Epithelial cell of esophagus (primary cell): Measurements from ENCODE around the gene PIGU.
A peak's percentile ranks its signal among the peaks of the same experiment; 100 is the strongest.

Source experiments
- DNase-seq: peaks from one replicate; pipeline ENCODE4 v3.0.0; 2010; ENCODE audit warnings: low read depth
- H3K4me3 ChIP-seq: 2 replicates; pipeline ENCODE4 v1.5.1; 2011; ENCODE audit warnings: mild to moderate bottlenecking, low read length, control low read depth
- CTCF ChIP-seq: IDR thresholded peaks from 2 replicates; pipeline ENCODE4 v1.5.1; 2011; ENCODE audit warnings: low read depth, mild to moderate bottlenecking, low read length, control low read depth, inconsistent platforms; ENCODE audit not compliant: insufficient read depth; ENCODE audit errors: missing control alignments

The PIGU gene

GRCh38 chr20:34638039-34638292, 38.9 kb downstream of the PIGU start:
- TF ChIP-seq CTCF: no peak
- H3K4me3 ChIP-seq: no peak overlapping the region
- no peak for DNase-seq

- TF ChIP-seq CTCF: no peak
- no peak overlapping the region for H3K4me3 ChIP-seq
- DNase-seq: peak; percentile 60
Measured at GRCh38 chr20:34637245-34638038, 39.5 kb downstream of the PIGU start.

GRCh38 chr20:34636648-34637047, 40.2 kb downstream of the PIGU start:
- DNase-seq: no peak
- H3K4me3 ChIP-seq: no peak overlapping the region
- no peak for TF ChIP-seq CTCF

GRCh38 chr20:34634392-34634791, 42.5 kb downstream of the PIGU start:
- TF ChIP-seq CTCF: no peak
- no peak overlapping the region for H3K4me3 ChIP-seq
- DNase-seq: no peak

GRCh38 chr20:34632870-34633452, 43.9 kb downstream of the PIGU start:
- TF ChIP-seq CTCF: no peak
- H3K4me3 ChIP-seq: no peak overlapping the region
- DNase-seq: no peak

- H3K4me3 ChIP-seq: no peak overlapping the region
- no peak for DNase-seq
- no peak for TF ChIP-seq CTCF
Measured at GRCh38 chr20:34629904-34630303, 47.0 kb downstream of the PIGU start.

GRCh38 chr20:34629342-34629741, 47.5 kb downstream of the PIGU start:
- peak; percentile 17 for DNase-seq
- no peak overlapping the region for H3K4me3 ChIP-seq
- no peak for TF ChIP-seq CTCF
